ENCODE results near the gene TBC1D4.

GRCh38 chr13:75378301-75378700, 103.7 kb downstream of the TBC1D4 start:
- no peak for TF ChIP-seq POLR2A (IDR thresholded peaks at IDR 0.05; ENCODE audit: low read length)
- no peak for TF ChIP-seq GATA1 (IDR thresholded peaks at IDR 0.05; ENCODE audit: low read depth, low read length)

Measured in erythroblast (primary cell).